K562 (cell line): Measurements from ENCODE around the gene MMS19. TPM values are rescaled to one million over a fixed set of nuclear protein-coding genes. Genes with fewer than 3 reads are reported as not detected.

Experiments
- ATAC-seq: fragments of 200-7000 bp; cut with Tn5 transposase; 3 replicates; pipeline ENCODE4 v1.9.1; 2020; ENCODE audit warnings: moderate library complexity
- BruUV-seq: library from RNA; stranded (reverse); fragments of 400-500 nt; replicated peaks from 2 replicates; lab custom pipeline; 2021; lab: Mats Ljungman, UMichigan
- CTCF ChIA-PET: fragments of 300-600 bp; formaldehyde crosslinking; extraction: SDS; loops from one replicate; lab custom pipeline; 2021; ENCODE audit warnings: low intra/inter-chr PET ratio; lab: Yijun Ruan, JAX
- POLR2A ChIA-PET: fragments of 300-600, 350-650 bp; sonication (Branson Sonifier 250); formaldehyde crosslinking; extraction: SDS; loops from one replicate; lab custom pipeline; 2021; ENCODE audit warnings: antibody characterized with exemption, inconsistent platforms; lab: Yijun Ruan, JAX
- DNase-seq, 4 experiments: peaks; one replicate each; pipeline versions ENCODE4 v3.0.0 to v3.0.0-alpha.2; 2011 to 2018; ENCODE audit warnings: low spot score in 3 of 4, mixed read lengths in 3 of 4; ENCODE audit errors: extremely low read depth in 1 of 4
- FAIRE-seq: peaks from 2 replicates; lab custom pipeline; 2011; peaks lifted over from hg19 to GRCh38; lab: Jason Lieb, UNC
- H2AFZ ChIP-seq: 2 replicates; pipeline ENCODE4 v1.6.0; 2011; ENCODE audit warnings: low read depth, low read length, control low read depth, inconsistent platforms
- H3K27ac ChIP-seq: fragments of 200-600 bp; 3 replicates; pipeline ENCODE4 v1.8.0; 2011; ENCODE audit warnings: low read depth, mild to moderate bottlenecking, control low read depth, inconsistent platforms, low read length, moderate library complexity, mixed read lengths; ENCODE audit errors: extremely low read depth
- H3K27me3 ChIP-seq, 2 experiments: fragments of 300-600 bp in 1 of 2; 2 replicates in 1 of 2; 3 replicates in 1 of 2; pipeline versions ENCODE4 v1.6.0 to v1.8.0; 2011; ENCODE audit warnings: inconsistent platforms in 2 of 2, low read length in 2 of 2, mild to moderate bottlenecking in 1 of 2, mixed read lengths in 1 of 2, moderate library complexity in 1 of 2; ENCODE audit not compliant: control insufficient read depth in 2 of 2, insufficient read depth in 2 of 2
- H3K36me3 ChIP-seq: fragments of 300-600 bp; 3 replicates; pipeline ENCODE4 v1.8.0; 2011; ENCODE audit warnings: mild to moderate bottlenecking, low read length, inconsistent platforms; ENCODE audit not compliant: control insufficient read depth, insufficient read depth
- H3K4me1 ChIP-seq, 2 experiments: fragments of 200-600 bp in 1 of 2; replicated peaks in 1 of 2; 2 replicates in 1 of 2; 3 replicates in 1 of 2; pipeline versions ENCODE4 v1.5.1 to v1.8.0; 2011; ENCODE audit warnings: inconsistent platforms in 2 of 2, low read length in 2 of 2, mild to moderate bottlenecking in 1 of 2, mixed read lengths in 1 of 2, moderate library complexity in 1 of 2; ENCODE audit not compliant: control insufficient read depth in 2 of 2, insufficient read depth in 2 of 2
- H3K4me2 ChIP-seq: 2 replicates; pipeline ENCODE4 v1.6.1; 2011; ENCODE audit warnings: low read length, control low read depth, inconsistent platforms, mixed read lengths; ENCODE audit not compliant: insufficient read depth
- H3K4me3 ChIP-seq: fragments of 200-600 bp; sonication (generic), shearing (Covaris generic); 2 replicates; pipeline ENCODE4 v1.5.1; 2016; ENCODE audit warnings: control low read depth, inconsistent platforms
- H3K79me2 ChIP-seq: fragments of 200-600 bp; 3 replicates; pipeline ENCODE4 v1.8.0; 2011; ENCODE audit warnings: low read length, inconsistent platforms; ENCODE audit not compliant: control insufficient read depth, insufficient read depth
- H3K9ac ChIP-seq, 2 experiments: 2 replicates each; pipeline versions ENCODE4 v1.6.0 to v1.6.1; 2011; ENCODE audit warnings: low read depth in 2 of 2, low read length in 2 of 2, control low read depth in 1 of 2, inconsistent platforms in 1 of 2, mild to moderate bottlenecking in 1 of 2, mixed read lengths in 1 of 2; ENCODE audit not compliant: insufficient read depth in 1 of 2
- H3K9me1 ChIP-seq: one replicate; pipeline ENCODE4 v1.6.0; 2011; ENCODE audit warnings: inconsistent platforms, mild to moderate bottlenecking, low read length, moderate library complexity; ENCODE audit not compliant: control insufficient read depth, insufficient read depth
- H3K9me3 ChIP-seq: replicated peaks from 2 replicates; pipeline ENCODE4 v1.5.1; 2011; ENCODE audit warnings: low read depth, low read length, inconsistent platforms; ENCODE audit not compliant: control insufficient read depth, insufficient read depth
- H4K20me1 ChIP-seq: replicated peaks from 2 replicates; pipeline ENCODE4 v1.6.1; 2011; ENCODE audit warnings: low read length, inconsistent platforms, mixed read lengths; ENCODE audit not compliant: control insufficient read depth, insufficient read depth
- CHAMP1 ChIP-seq: fragments of 450-650 bp; IDR thresholded peaks from 2 replicates; pipeline ENCODE4 v1.6.1; 2016; ENCODE audit warnings: mild to moderate bottlenecking
- GABPA ChIP-seq: fragments of 200-800 bp; sonication (Bioruptor generic); conservative IDR thresholded peaks from 2 replicates; pipeline ENCODE4 v1.6.1; 2016; ENCODE audit warnings: low read depth, missing genetic modification characterization, missing compliant biosample characterization
- IRF1 ChIP-seq: sonication (generic); formaldehyde crosslinking; IDR thresholded peaks from 2 replicates; pipeline ENCODE4 v1.8.0; 2022; ENCODE audit warnings: missing genetic modification reagents, mild to moderate bottlenecking, borderline replicate concordance
- MTA2 ChIP-seq: fragments of 450-650 bp; IDR thresholded peaks from 2 replicates; pipeline ENCODE4 v1.6.1; 2016; ENCODE audit warnings: low read depth
- NR2C2 ChIP-seq, 2 experiments: fragments of 200-800 bp in 1 of 2; sonication (Bioruptor generic) in 1 of 2; sonication (generic) in 1 of 2; formaldehyde crosslinking in 1 of 2; IDR thresholded peaks; 2 replicates each; pipeline versions ENCODE4 v1.6.1 to v1.8.0; 2016 to 2022; ENCODE audit warnings: mild to moderate bottlenecking in 1 of 2, missing compliant biosample characterization in 1 of 2, missing genetic modification characterization in 1 of 2, missing genetic modification reagents in 1 of 2
- PURB ChIP-seq: sonication (generic); formaldehyde crosslinking; IDR thresholded peaks from 2 replicates; pipeline ENCODE4 v1.9.0; 2021; ENCODE audit warnings: low read depth, mild to moderate bottlenecking, missing genetic modification reagents
- SNIP1 ChIP-seq: fragments of 450-650 bp; IDR thresholded peaks from 2 replicates; pipeline ENCODE4 v1.7.1; 2017; ENCODE audit warnings: low read depth, mild to moderate bottlenecking
- SREBF1 ChIP-seq: fragments of 150-350 bp; IDR thresholded peaks from 2 replicates; pipeline ENCODE4 v1.6.1; 2014; ENCODE audit warnings: antibody characterized with exemption, low read depth, low read length, borderline replicate concordance
- ZNF431 ChIP-seq: sonication (generic); formaldehyde crosslinking; IDR thresholded peaks from 2 replicates; pipeline ENCODE4 v1.8.0; 2022; ENCODE audit warnings: mild to moderate bottlenecking, missing genetic modification reagents
- ZNF699 ChIP-seq: fragments of 250-450 bp; sonication (Bioruptor Pico); IDR thresholded peaks from 2 replicates; pipeline ENCODE4 v1.8.0; 2021; ENCODE audit warnings: mild to moderate bottlenecking, moderate library complexity; ENCODE audit not compliant: insufficient replicate concordance
- WGBS: fragments of 100-300 bp; shearing (Covaris generic); methylation state at CpG from one replicate; pipeline ENCODE4 v1.1.6; 2016; ENCODE audit warnings: low coverage, mixed read lengths; ENCODE audit not compliant: insufficient coverage; ENCODE audit errors: missing lambda C conversion rate; 5-methylcytosine and 5-hydroxymethylcytosine counted together
- in situ Hi-C: fragments of 300-500 bp; cut with MboI; formaldehyde crosslinking; loops from 4 replicates; pipeline ENCODE4 v1.15.0; 2018; ENCODE audit warnings: inconsistent platforms, mixed read lengths
- intact Hi-C: fragments of 100-400 bp; cut with micrococcal nuclease; formaldehyde crosslinking; loops from 2 replicates; pipeline ENCODE4 v1.14.2; 2022
- polyA plus RNA-seq, 8 experiments: library from polyadenylated mRNA; depleted of rRNA in 4 of 8; stranded (reverse) in 5 of 8; unstranded in 3 of 8; fragments of >200 nt; fragmentation: Nextera tagmentation in 2 of 8; fragmentation: Illumina TruSeq in 1 of 8; extraction: Ambion mirVana in 2 of 8; extraction: Trizol in 1 of 8; gene quantifications; 2 replicates each; pipeline versions ENCODE4 v1.2.1 to v1.2.3, GENCODE V29; 2011 to 2014; ENCODE audit warnings: inconsistent platforms in 1 of 8, missing spikeins in 1 of 8
- total RNA-seq, 7 experiments: library from RNA; depleted of rRNA in 6 of 7; stranded (reverse); fragments of >200 nt in 6 of 7; fragmentation: Illumina TruSeq in 2 of 7; extraction: Trizol in 2 of 7; gene quantifications; 2 replicates each; pipeline versions ENCODE4 v1.2.1 to v1.2.3, GENCODE V29; 2011 to 2021; ENCODE audit warnings: low replicate concordance in 1 of 7

MMS19 gene
- total and polyA plus RNA-seq, 9 of the 15 experiments (the other 6 are each of a cell fraction or from before 2014, with no cell fraction given), result 40.1 to 110 (median 62.9) TPM

- intact Hi-C loops, result no loop called here
- Histone ChIP-seq H3K9me1 (no peaks in the 10 kb centered on the region), H3K4me2 (no peak overlapping the region), H3K79me2 (no peaks in the 10 kb centered on the region), H3K4me1 (no peaks in the 10 kb centered on the region), H3K4me3 (no peak overlapping the region), H3K36me3 (peaks cover 84% of the 10 kb centered on the region), H3K27me3 (no peaks in the 10 kb centered on the region), H3K9ac (no peak overlapping the region), H2AFZ (no peak overlapping the region), H3K9me3 (no peaks in the 10 kb centered on the region), H3K27ac (no peak overlapping the region), H4K20me1 (no peaks in the 10 kb centered on the region)
- ChIA-PET POLR2A (interaction anchor here (0.6 kb wide), 1 partner anchor 270 kb away, joined by 3 read pairs; no protein-coding TSS in a partner anchor), CTCF (no interaction called here)
- no TSS peak for BruUV-seq
- ATAC-seq (no peak), DNase-seq (no peak), FAIRE-seq (no peak)
- in situ Hi-C loops, result no loop called here
- TF ChIP-seq PURB (CRISPR knock-in tag) (no peak), IRF1 (CRISPR knock-in tag) (no peak), GABPA (tag) (no peak), CHAMP1 (no peak), SNIP1 (no peak), NR2C2 (CRISPR knock-in tag; IDR thresholded peaks at IDR 0.05) (no peak), NR2C2 (tag; IDR thresholded peaks at IDR 0.05) (no peak), ZNF699 (CRISPR knock-in tag) (no peak), SREBF1 (no peak), ZNF431 (CRISPR knock-in tag) (no peak), MTA2 (no peak)
- 91% methylated on average over 2 of the region's 2 CpGs for WGBS
Measured at GRCh38 chr10:97475936-97476594, 22.2 kb downstream of the MMS19 start.
